NCI-H526 treated with DMSO at 0.1 percent for 48 hours (cell line): ENCODE measurements around the gene RCVRN.

Experiments
- DNase-seq: peaks from one replicate; lab custom pipeline; 2025; lab: John Stamatoyannopoulos, UW

RCVRN gene

DNA sequence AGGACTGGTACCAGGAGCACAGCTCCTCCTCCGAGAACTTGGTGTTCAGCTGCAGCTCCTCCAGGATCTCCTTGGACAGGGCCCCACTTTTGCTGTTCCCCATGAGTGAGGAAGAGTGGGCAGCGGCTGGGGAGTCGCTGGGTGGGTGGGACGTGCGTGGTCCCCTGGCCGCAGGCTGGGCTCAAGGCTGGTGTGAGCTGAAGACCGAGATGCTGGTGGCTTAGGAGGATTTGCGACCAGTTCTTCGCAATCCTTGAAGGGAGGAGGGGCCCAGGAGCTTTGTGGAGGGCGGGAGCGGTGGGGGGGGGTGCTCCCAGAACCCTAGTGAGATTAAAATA is at the start of gene RCVRN:
Gene RCVRN, minus strand, starts transcription at position 194 of the 338 bp plus-strand sequence. Its CDS starts 91 bp downstream, at position 103.
- no peak for DNase-seq

DNA sequence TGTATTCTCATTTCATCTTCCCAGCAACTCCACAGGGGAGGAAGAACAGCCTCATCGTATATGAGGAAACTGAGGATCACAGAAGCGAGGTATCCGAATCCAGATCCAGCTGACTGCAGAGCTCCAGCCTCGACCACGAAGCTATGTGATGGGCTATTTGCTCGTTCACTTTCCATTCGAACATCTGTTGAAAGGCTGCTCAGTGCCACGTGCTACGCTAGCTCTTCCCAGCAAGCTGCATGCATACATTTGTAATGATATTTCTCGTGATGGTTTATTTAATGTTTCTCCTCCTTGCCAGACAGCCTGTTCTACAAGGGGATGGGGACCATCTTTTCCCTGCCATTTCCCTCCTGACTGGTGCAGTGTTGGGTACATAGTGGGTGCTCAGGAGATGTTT is 48.4 kb upstream of the RCVRN start:
- no peak for DNase-seq

DNA sequence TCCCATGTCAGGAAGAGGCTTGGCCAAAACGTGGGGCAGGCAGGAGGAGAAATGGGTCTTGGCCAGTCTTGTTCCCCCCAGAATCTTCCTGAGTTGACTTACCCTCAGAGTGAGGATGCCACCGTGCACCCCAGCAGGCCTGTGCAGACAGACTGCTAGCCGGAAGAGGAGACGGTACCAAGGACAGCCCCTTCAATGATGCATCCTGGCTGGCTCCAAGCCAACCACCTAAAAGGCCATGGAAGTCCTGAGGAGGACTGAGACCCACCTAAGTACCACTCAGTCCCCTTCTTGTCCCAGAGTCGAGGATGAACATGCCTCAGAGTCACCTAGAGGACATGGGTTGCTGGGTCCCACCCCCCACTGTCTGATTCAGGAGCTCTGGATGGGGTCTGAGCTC is 46.7 kb upstream of the RCVRN start:
- DNase-seq: no peak

DNA sequence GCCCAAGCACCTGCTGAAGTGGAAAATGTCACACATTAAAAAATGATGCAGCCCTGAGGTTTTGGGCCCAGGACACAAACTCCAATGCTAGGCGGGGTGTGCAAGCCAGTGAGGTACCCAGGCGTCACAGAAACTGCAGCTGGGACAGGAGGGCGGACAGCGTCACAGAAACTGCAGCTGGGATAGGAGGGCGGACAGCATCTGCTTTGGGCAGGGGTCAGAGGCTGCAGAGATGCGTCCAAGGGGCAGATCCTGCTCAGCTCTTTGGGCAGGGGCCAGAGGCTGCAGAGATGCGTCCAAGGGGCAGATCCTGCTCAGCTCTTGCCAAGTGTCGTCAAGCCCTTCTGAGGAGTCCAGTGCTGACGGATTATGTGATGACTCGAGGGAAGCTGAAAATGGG is 43.9 kb upstream of the RCVRN start:
- DNase-seq: no peak

DNA sequence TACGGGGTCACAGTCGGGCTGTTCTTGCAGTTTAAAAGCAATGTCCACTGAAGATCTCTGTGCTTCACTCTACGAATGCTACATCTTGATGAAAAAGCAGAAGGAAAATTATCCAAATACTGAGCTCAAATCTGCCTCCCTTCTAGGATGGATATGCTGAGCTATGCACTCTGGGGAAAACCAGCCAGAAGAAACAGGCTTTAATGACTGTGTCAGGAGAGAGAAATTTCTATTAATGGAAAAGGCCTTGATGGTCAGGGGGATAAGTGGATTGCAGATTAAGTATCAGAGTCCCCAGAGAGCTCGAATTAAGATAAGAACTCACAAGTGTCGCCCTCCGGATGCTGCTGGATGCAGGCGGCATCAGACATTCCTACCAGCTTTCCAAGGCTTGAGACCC is 39.6 kb upstream of the RCVRN start:
- DNase-seq: no peak

DNA sequence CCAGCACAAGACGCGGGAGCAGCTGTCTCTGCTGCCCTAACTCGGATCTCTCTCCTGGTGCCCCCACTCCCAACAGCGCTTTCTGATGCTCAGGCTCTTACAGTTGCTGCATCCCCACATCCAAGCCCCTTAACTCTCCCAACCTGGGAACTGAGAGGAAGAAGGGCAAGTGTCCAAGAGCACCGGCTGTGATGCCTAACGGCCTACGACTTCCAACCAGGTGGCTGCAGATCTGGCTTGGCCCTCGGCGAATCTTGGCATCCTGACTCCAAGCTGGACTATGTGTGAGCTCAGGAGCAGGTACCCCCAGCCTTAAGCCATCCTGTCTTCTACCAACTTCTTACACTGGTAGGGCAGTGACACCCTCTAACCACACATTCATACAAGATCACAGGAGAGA is 38.3 kb upstream of the RCVRN start:
- DNase-seq: no peak

DNA sequence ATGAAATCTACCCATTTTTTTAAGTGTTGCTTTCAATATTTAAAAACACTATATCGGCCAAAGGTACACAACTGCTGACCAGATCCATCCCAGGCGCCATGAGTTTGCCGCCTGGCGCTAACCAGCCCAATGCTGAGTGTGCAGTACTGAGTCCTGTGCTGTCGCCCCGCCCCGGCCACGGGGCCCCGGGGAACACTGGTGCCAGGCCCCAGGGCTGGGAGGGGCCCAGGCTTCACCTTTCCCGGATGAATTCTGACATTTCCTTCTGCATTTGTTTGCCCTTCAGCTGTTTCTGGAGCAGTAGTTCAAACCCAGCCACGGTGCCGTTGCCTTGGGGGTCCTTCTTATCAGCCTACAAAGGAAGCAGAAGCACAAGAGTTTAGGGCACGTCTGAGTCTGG is 37.8 kb upstream of the RCVRN start:
- no peak for DNase-seq

DNA sequence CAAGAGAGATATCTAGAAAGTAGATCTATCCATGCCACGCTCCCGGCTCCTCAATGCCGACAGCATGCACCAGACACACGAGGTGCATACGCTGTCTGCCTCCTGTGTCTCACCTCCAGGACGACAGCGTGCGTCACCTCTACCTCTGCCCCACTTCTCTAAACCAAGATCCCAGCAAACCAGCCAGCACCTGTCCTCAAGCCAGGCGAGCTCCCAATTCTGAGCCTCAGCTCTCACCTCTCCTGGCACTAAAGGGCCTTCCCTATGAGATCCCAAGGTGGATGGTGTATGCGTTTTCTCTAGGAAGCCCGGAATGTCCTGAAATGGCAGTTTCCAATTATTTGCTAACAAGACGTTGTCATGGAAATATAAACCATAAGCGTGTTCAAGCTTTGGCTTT is 36.2 kb upstream of the RCVRN start:
- peak; percentile 44 for DNase-seq

DNA sequence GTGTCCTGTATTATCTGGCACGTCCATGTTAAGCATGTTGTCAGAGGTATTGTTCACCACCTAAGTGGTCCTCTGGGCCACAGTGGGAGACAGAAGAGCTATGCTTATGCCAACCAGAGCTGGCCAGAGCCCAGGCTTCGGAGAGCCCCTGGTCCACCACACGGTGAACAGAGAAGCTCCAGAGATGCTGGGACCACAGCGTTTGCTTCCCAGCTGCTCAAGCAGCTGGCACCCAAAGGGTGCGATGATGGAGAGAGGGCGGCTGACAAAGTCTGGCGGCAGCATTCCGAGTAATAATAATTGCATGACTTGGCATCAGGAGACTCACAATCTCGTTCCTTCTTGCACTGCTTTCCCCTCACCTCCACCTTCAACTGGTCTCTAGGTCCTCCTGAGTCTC is 35.8 kb upstream of the RCVRN start:
- DNase-seq: no peak

DNA sequence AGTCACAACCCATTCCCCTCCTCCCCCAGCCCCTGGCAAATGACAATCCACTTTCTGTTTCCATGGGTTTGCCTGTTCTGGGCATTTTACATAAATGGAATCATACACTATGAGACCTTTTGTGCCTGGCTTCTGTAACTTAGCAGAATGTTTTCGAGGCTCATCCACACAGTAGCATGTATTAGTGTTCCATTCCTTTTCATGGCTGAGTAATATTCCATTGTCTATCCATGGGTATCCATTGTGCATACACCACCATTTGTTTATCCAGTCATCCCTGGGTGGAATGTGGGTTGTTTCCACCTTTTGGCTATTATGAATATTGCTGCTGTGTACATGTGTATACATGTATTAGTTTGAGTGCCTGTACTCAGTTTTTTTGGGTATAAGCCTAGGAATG is 33.7 kb upstream of the RCVRN start:
- DNase-seq: no peak

DNA sequence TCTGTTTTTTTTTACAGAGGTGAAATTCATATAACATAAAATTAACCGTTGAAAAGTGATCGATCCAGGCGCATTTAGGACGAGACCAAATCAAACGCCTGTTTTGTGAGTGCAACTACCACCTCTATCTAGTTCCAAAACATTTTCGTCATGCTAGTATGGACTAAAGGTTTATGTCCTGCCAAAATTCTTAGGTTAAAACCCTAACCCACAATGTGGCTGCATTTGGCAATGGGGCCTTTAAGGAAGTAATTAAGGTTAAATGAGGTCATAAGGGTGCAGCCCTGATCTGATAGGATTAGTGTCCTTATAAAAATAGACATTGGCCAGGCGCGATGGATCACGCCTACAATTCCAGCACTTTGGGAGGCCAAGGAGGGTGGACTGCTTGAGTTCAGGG is 32.8 kb upstream of the RCVRN start:
- no peak for DNase-seq

DNA sequence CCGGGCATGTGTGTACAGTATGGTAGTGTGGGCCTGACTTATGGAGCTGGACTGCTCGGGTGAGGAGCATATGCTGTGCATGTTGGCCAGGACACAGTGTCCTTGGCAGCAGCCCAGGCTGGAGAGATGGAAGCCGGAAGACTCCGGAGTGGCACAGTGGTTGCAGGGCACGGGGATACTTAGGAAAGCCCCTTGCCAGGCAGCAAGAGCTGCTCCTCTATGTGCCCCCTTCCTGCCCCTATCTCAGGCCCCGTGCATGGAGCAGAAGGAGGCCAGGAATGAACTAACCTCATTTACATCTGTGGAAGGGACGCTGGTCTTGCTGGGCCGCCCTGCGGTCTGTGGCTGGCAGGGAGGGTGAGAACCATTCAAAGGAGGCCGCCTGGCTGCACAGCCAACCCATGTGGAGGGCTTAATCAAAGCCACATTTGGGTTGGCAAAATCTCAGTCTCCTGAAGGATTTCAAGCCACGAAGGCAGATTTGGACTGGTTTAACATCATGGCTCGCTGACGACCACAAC is 32.2 kb upstream of the RCVRN start:
- DNase-seq: no peak

DNA sequence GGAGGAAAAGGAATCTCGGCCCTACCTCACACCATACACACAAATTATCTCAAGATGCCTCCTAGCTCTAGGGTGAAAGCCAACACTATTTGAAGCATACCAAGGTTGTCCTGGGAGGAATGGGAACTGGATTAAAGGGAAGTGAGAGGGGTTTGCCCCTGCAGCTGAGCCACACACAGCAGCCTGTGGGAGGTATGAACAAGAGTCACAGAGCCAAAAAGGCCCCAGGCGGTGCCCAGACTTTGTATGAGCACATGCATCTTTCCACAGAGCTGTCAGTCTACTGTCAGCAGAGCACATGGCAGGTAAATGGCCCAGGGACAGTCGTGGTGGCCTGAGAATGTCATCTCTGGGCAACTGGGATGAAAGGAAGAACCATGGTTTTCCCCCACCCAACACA is 31.0 kb upstream of the RCVRN start:
- DNase-seq: no peak

DNA sequence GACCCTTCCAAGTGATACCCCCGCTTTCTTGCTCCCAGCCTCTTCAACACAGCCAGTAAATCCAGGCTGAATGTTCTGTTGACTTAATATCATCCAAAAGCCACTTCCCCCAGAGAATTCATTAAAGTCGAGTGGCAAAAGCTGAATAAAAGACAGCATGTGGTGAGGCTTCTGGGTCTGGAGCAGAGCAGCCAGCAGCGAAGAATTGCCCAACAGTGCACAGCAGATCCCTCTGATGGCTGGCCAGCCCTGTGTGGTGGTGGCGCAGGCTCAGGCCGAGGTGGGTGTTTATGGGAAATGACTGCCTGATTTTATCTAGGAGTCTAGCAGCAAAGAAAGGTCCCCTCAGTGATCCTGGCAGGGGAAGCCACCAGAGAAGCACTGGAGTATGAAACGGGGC is 30.3 kb upstream of the RCVRN start:
- no peak for DNase-seq

DNA sequence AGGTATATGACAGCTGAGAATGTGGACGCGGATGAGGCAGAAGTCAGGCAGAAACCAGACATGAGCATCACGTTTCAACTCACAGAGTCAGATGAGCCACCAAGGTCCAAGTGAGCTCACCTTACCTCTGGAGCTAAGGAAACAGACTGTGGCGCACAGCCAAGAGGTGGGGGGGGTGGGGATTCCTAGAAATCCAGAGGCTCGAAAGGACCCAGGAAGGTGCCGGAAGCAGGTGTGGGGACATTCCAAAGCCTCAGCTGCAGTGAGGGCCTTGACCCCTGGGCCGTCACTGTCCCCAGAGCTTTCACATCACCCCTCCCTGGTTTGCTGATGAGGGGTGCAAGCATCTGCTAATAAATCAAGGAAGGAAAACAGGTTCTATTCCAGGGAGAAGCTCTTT is 29.3 kb upstream of the RCVRN start:
- no peak for DNase-seq

DNA sequence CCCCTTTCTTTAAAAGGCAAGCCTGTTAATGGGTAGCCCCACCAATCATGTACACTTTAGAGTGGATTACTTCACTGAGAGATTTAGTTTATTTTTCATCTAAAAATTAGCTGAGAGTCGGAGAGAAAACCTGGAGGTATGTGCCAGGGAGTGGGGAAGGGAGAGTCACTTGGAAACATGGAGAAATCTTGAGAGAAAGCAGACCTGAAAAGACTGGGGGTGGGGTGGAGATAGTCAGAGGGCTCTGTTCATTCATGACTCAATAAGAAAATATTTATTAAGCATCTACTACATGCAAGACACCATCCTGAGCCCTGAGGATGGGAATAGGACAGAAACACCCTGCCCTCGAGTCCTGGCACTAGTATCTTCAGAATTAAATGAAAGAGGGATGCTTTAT is 27.4 kb upstream of the RCVRN start:
- no peak for DNase-seq

DNA sequence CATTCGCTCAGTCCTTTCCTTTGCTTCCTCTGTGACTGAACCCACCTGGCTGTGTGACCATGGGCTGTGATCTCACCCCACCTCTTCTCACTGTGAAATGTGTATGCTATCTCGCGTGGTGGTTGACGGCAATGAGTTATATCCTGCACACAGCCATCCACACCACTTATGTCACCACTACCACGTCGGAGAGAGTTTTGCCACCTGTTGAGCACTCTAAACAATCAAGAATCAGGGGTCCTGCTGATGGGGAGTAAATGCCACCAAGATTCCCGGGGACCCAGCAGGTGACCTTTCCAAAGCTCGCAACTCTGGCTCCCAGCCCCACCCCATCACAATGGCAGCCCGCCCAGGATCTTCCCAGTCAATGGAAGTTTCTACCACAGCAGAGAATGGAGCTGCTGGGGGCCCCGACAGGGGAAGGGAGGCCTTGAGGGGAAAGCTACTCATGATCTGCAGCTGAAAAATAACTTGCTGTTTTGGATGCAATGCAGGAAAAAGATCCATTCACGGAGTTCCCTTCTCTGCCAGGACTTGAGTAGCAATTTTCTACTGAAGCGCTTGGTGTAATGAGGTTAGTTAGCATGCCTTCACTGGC is 26.2 kb upstream of the RCVRN start:
- DNase-seq: no peak

DNA sequence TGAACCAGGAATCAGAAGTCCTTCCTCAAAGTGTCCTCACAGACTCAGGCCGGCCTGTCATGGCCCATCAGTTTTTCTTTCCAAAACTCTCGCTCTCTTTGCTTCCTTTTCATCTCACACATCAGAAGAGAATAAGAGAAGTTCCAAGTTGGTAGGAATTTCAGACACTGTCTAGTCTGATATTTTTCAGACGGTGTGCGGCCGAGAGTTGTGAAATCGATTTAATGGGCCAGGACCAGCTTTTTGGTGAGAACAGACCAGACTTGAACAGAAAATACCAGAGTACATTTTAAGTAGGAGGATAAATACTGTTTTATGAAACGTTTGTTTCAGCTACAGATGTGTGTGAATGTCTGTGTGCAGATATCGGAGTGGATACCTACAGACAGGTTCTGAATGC is 24.8 kb upstream of the RCVRN start:
- DNase-seq: no peak

DNA sequence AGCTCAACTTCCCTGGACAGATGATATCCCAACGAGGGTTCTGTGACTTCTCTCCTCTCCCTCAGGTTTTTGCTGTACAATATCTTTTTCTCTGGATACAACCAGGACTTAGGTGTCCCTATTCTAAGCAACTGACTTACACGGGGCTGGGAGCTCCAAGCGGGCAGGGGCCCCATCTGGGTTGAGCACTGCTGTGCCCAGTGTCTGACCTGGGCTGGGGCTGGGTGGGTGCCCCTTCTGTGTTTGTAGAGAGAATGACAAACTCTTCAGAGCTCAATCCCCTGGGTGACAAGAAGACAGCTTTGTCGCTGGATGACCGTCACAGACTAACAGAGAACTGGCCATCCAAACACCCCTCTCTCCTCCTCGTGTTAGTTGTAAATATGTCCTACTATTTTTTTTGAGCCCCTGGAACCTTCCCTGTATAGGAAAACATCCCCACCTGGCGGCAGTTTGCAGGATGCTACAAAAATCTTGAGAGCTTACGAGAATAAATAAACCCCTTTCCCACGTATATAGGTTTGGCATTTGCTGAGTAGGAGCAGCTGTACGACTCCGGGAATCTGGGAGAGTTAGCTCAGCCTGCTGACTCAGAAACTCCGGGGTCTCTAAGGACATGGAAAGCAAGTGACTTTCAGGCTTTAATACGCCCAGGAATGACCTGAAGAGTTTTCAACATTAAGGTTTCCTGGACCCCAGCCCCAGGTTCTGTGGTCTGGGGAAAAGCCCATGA is 23.7 kb upstream of the RCVRN start:
- DNase-seq: no peak

DNA sequence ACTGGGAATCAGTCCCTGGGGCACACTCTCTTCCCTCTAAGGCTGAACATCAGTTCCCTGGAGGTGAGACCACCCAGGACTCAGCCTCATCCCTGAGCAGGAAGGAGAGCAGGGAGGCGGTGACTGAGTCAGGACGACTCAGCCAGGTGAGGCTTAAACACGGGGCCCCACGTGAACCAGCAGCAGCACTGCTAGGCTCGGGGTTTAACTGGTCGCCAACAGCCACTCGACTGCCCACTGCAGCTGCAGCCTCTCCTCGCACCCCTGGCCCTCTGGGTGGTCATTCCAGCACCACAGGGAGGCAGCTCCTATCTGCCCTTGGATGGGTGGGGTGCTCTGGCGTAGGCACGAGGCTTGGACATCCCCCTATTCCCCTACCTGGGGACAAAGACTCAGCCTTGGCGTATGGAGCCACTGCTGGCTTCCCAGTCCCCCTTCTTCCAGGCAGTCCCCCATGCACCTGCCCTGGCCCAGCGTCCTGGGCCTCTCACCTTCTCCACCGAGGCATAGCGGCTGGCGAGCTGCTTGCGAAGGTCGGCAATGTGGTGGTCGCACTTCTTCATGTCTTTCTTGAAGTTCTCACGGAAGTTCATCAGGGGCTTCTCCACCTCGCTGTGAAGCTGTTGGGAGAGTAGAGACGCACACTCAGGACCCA is 21.2 kb upstream of the RCVRN start:
- DNase-seq: no peak

DNA sequence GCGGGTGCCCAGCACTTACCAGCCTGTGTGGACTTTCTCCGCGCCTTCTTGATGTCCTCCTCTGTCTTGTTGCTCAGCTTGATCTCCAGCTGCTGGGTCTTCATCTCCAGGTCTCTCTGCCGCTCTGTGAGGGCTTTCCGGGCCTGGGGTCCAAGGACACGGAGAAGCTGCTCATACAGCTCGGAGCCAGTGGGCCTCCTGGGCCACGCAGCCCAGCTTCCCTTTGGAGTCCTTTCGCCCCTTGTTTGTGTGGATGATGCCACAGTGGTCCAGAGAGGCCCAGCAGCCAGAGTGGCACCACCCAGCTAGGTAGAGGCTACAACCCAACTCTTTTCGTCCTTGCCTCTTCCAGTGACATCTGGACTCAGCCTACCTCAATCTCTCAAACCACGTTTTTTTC is 20.4 kb upstream of the RCVRN start:
- DNase-seq: no peak

DNA sequence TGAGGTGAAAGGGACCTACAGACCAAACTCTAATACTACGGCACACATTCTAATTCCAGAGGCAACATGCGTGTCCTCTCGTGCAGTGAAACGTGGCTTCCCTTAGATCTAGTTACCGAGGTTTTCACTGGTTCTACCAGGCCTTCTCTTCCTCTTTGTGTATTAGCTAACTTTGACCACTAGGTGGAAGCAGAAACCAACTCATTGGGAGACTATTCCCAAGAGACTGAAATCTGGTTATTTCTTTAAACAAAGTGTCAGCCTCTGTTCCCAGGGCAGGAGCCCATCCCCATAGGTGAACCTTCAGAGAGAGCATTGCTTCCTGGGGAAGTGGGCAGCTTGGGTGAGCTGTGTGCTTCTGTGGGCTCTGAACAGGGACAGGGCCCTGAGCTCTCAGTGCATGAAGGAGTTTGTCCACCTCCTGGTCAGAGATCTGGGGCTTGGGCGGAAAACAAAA is 19.7 kb upstream of the RCVRN start:
- DNase-seq: peak; percentile 62
